ENCODE data around the gene CELA1. TPM values are rescaled to one million over a fixed set of nuclear protein-coding genes. Genes with fewer than 3 reads are reported as not detected.
"Not testable (repeated sequence)": the region's sequence is repeated elsewhere in the genome, so short reads cannot be mapped to it uniquely, and the experiment has no call there.

CELA1 gene
- total RNA-seq, 2 donors from 2014 or later, result not detected

DNA sequence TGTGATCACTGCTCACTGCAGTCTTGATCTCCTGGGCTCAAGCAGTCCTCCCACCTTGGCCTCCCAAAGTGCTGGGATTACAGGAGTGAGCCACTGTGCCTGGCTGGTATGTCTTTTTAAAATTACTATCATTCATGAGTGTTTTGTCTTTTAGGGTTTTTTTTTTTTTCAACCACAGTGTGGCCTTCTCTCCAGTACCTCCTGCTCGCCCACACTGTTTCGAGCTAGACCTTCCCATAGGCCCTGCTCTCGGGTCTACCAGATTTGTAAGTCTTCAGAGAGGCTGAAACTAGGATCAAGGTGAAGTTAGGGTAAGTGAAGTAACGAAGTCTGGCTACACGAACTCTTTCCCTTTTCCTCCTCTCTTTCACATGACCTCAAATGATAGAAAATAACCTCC is 24.0 kb downstream of the CELA1 start:
- ATAC-seq (ENCODE audit: insufficient number of reproducible peaks, low FRiP score, low read depth), result no peak
- TF ChIP-seq, protein P1, sequence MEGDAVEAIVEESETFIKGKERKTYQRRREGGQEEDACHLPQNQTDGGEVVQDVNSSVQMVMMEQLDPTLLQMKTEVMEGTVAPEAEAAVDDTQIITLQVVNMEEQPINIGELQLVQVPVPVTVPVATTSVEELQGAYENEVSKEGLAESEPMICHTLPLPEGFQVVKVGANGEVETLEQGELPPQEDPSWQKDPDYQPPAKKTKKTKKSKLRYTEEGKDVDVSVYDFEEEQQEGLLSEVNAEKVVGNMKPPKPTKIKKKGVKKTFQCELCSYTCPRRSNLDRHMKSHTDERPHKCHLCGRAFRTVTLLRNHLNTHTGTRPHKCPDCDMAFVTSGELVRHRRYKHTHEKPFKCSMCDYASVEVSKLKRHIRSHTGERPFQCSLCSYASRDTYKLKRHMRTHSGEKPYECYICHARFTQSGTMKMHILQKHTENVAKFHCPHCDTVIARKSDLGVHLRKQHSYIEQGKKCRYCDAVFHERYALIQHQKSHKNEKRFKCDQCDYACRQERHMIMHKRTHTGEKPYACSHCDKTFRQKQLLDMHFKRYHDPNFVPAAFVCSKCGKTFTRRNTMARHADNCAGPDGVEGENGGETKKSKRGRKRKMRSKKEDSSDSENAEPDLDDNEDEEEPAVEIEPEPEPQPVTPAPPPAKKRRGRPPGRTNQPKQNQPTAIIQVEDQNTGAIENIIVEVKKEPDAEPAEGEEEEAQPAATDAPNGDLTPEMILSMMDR (IDR thresholded peaks at IDR 0.05), result no peak
- no peak overlapping the region for H3K4me3 ChIP-seq

DNA sequence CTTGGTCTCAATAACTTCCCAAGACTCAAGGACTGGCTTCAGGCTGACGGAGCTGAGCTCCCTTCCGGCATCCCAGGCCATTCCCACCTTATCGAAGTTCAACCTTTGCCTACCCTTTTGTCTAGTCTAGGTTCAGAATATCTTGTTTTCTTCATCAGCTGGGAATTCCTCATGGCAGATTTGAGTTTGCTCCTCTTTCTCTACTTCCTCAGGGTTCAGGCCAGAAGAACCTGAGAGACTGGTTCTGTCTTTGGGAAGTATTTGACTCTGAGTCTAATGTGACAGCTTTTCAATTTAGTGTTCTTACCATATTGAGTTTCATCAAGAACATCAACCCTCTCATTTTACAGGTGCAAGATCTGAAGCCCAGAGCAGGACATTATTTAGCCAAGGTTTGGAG is 24.6 kb downstream of the CELA1 start:
- Histone ChIP-seq H3K27me3 (replicated peaks; ENCODE audit: insufficient read depth) (no peaks in the 10 kb centered on the region), H3K36me3 (no peaks in the 10 kb centered on the region), H3K4me1 (ENCODE audit: control insufficient read depth in 1 of 2, low read depth in 2 of 2) (peaks cover 0 to 9% of the 10 kb centered on the region in 2 donors), H3K9me3 (no peaks in the 10 kb centered on the region), H3K27ac (no peak overlapping the region), H3K4me3 (no peak overlapping the region)
- DNase-seq (ENCODE audit: low spot score) (no peak), ATAC-seq (ENCODE audit: insufficient number of reproducible peaks, low FRiP score, low read depth) (no peak)
- TF ChIP-seq, protein P1 (IDR thresholded peaks at IDR 0.05), result no peak

More for the DNA sequence above, 24.0 kb downstream of the CELA1 start:
- Histone ChIP-seq H3K27me3 (replicated peaks; ENCODE audit: insufficient read depth) (no peaks in the 10 kb centered on the region), H3K4me1 (ENCODE audit: control insufficient read depth in 1 of 2, low read depth in 2 of 2) (peaks cover 0 to 15% of the 10 kb centered on the region in 2 donors), H3K36me3 (no peaks in the 10 kb centered on the region), H3K9me3 (no peaks in the 10 kb centered on the region), H3K27ac (no peak overlapping the region)
- no peak for DNase-seq (ENCODE audit: low spot score)

DNA sequence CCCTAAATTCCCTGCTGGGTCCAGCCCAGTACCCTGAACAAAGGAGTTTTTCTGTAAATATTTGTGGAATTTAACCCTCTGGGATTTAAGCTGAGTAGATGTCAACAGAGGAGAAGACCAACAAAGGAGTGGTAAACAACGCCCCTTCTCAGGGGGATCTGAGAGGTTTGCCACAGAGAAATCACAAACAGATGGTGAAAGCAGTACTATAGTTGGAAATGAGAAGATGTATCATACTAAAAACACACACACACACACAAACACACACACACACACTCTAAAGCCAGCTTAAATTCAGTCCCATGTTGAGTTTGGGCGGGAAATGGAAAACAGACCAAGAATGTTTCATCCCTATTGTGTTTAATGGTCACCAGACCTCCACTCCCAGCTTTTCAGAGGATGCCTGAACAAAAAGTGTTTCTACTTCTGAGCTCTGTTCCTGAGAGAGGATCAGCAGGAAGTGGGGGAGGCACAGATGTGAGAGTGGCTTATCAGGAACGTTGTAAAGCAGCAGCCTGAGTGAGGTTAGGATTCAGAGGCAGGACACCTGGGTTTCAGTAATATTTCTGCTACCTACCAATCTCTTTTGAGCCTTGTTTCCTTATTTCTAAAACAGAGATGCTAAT is 25.7 kb downstream of the CELA1 start:
- DNase-seq (ENCODE audit: low spot score), result no peak
- H3K27ac ChIP-seq, result no peak overlapping the region
- no peaks in the 10 kb centered on the region for H3K9me3 ChIP-seq
- H3K36me3 ChIP-seq, result no peaks in the 10 kb centered on the region
- ATAC-seq (ENCODE audit: insufficient number of reproducible peaks, low FRiP score, low read depth), result no peak
- TF ChIP-seq, protein P1 (IDR thresholded peaks at IDR 0.05), result no peak
- H3K4me3 ChIP-seq, result no peak overlapping the region
- no peaks in the 10 kb centered on the region for H3K27me3 ChIP-seq (replicated peaks; ENCODE audit: insufficient read depth)
- H3K4me1 ChIP-seq (ENCODE audit: control insufficient read depth in 1 of 2, low read depth in 2 of 2), result no peaks in the 10 kb centered on the region

DNA sequence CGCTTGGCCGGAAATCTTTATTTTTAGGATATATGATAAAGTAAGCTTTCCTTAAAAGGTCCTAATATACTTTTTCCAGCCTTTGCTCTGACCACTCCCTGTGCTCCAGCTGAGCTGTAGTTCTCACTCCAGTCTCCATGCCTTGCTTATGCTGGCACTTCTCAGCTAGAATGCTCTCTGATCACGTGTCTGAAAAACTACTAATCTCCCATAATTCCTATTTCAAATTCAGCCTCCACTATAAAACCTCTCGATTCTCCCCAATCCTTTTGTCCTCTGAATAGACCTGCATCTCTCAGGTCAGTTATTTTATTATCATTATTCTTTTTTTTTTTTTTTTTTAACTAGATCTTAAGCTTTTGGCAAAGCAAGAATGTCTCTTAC is 26.2 kb downstream of the CELA1 start:
- no peaks in the 10 kb centered on the region for H3K4me1 ChIP-seq (ENCODE audit: control insufficient read depth in 1 of 2, low read depth in 2 of 2)
- H3K27me3 ChIP-seq (replicated peaks; ENCODE audit: insufficient read depth), result no peaks in the 10 kb centered on the region
- no peaks in the 10 kb centered on the region for H3K36me3 ChIP-seq
- TF ChIP-seq, protein P1 (IDR thresholded peaks at IDR 0.05), result no peak
- no peak overlapping the region for H3K27ac ChIP-seq
- ATAC-seq (ENCODE audit: insufficient number of reproducible peaks, low FRiP score, low read depth) (no peak), DNase-seq (ENCODE audit: low spot score) (no peak)
- no peaks in the 10 kb centered on the region for H3K9me3 ChIP-seq
- H3K4me3 ChIP-seq, result no peak overlapping the region

DNA sequence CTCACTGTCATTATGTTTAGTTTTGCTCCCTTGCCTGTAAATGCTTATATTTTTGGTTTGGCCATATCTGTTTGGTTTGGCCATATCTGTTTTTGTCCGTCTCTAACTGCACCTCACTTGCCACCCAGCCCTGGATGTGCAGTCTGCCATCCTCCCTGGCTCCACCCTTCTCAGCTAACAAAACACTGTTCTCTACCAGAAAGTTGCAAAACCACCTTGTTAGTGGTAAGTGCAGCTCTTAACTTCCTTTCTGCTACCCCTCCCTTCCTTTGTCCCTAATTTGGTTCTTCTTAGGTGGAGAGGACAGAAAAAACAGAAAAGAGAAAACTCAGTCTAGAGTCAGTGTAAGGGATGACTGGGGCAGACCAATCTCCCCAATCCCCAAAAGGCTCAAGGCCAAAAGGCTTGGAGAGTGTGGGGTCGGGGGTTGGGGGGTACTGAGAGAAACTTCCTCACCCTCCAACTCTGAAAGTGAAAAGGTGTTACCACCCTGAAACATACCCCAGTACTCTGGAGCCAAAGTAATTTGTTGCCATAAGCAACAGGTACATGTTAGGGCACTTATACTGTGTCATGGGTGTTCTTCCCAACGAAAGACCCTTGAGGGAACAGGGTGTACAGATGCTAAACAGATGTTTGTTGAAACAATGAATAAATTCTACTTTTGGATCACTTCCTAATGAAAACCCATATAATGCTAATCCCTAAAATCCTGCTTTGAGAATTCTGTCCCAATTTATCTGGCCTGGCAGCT is 27.5 kb downstream of the CELA1 start:
- H3K4me3 ChIP-seq, result no peak overlapping the region
- TF ChIP-seq, protein P1 (IDR thresholded peaks at IDR 0.05), result no peak
- H3K9me3 ChIP-seq, result no peaks in the 10 kb centered on the region
- H3K27me3 ChIP-seq (replicated peaks; ENCODE audit: insufficient read depth), result no peaks in the 10 kb centered on the region
- no peaks in the 10 kb centered on the region for H3K36me3 ChIP-seq
- ATAC-seq (ENCODE audit: insufficient number of reproducible peaks, low FRiP score, low read depth), result no peak
- DNase-seq (ENCODE audit: low spot score), result no peak
- no peaks in the 10 kb centered on the region for H3K4me1 ChIP-seq (ENCODE audit: control insufficient read depth in 1 of 2, low read depth in 2 of 2)
- no peak overlapping the region for H3K27ac ChIP-seq

DNA sequence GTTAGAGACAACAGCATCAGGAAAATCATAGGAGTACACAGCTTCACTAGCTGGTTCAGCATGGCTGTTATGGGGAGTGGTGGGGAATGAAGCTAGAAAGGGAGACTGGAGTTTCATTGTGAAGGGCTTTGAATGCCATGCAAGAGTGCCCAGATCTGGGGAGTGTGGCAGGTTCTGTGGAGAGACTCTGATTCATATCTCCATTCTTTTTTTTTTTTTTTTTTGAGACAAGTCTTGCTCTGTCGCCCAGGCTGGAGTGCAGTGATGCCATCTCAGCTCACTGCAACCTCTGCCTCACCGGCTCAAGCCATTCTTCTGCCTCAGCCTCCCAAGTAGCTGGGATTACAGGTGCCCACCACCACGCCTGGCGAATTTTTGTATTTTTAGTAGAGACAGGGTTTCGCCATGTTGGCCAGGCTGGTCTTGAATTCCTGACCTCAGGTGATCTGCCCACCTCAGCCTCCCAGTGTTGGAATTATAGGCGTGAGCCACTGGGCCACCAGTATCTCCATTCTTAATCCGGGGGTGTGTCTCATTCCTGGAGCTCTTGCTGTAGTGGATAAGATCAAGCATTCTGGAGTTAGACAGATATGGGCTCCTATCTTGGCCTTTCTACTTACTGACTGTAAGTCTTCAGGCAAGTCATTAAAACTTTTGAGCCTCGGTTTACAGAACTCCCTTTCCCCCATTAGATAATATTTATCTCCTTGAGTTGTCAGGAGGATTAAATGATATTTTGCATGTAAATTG is 28.2 kb downstream of the CELA1 start:
- not testable (repeated sequence) for H3K27ac ChIP-seq; H3K9me3 ChIP-seq; H3K4me3 ChIP-seq; H3K27me3 ChIP-seq (replicated peaks; ENCODE audit: insufficient read depth); ATAC-seq (ENCODE audit: insufficient number of reproducible peaks, low FRiP score, low read depth); H3K4me1 ChIP-seq (ENCODE audit: control insufficient read depth in 1 of 2, low read depth in 2 of 2); H3K36me3 ChIP-seq; DNase-seq (ENCODE audit: low spot score)

Data from thoracic aorta (tissue), 2 donors.